Suprapubic skin (tissue), 4 donors: ENCODE measurements around the gene KCNA3. TPM values are rescaled to one million over a fixed set of nuclear protein-coding genes. Genes with fewer than 3 reads are reported as not detected.
"Not testable (repeated sequence)": the region's sequence is repeated elsewhere in the genome, so short reads cannot be mapped to it uniquely, and the experiment has no call there.

Experiments
- DNase-seq, 2 donors: peaks; one replicate each; pipeline ENCODE4 v3.0.0-alpha.2; 2019; ENCODE audit warnings: low spot score in 2 of 2
- H3K27ac ChIP-seq: fragments of 200-600 bp; sonication (generic); one replicate; pipeline ENCODE4 v1.5.1; 2019
- H3K27me3 ChIP-seq: fragments of 200-600 bp; sonication (generic); one replicate; pipeline ENCODE4 v1.5.1; 2019
- H3K36me3 ChIP-seq: fragments of 200-600 bp; sonication (generic); one replicate; pipeline ENCODE4 v1.5.1; 2019
- H3K4me1 ChIP-seq: fragments of 200-600 bp; sonication (generic); one replicate; pipeline ENCODE4 v1.5.1; 2019
- H3K4me3 ChIP-seq: fragments of 200-600 bp; sonication (generic); one replicate; pipeline ENCODE4 v1.5.1; 2019; ENCODE audit warnings: mild to moderate bottlenecking
- H3K9me3 ChIP-seq: fragments of 200-600 bp; sonication (generic); one replicate; pipeline ENCODE4 v1.5.1; 2019
- EP300 ChIP-seq: sonication (generic); formaldehyde crosslinking; IDR thresholded peaks from one replicate; pipeline ENCODE4 v1.6.1; 2017; ENCODE audit warnings: antibody characterized with exemption
- POLR2A ChIP-seq, 2 donors: fragments of 450-650 bp; IDR thresholded peaks; one replicate each; pipeline ENCODE4 v1.6.1; 2017; ENCODE audit warnings: antibody characterized with exemption in 2 of 2, mild to moderate bottlenecking in 2 of 2, moderate library complexity in 2 of 2
- POLR2AphosphoS5 ChIP-seq, 3 donors: sonication (generic); formaldehyde crosslinking; IDR thresholded peaks; one replicate each; pipeline ENCODE4 v1.6.1; 2017; ENCODE audit warnings: antibody characterized with exemption in 3 of 3
- WGBS: methylation state at CpG from one replicate; pipeline ENCODE4 v1.1.5; 2018; 5-methylcytosine and 5-hydroxymethylcytosine counted together
- total RNA-seq, 4 donors: library from RNA; depleted of rRNA; stranded (reverse); fragments of >200 nt; gene quantifications; one replicate each; pipeline ENCODE4 v1.1.0, GENCODE V29; 2016
- TF ChIP-seq, protein P1 (sequence below), 2 donors: fragments of 200-600 bp in 1 of 2; fragments of 450-650 bp in 1 of 2; sonication (generic) in 1 of 2; IDR thresholded peaks; one replicate each; pipeline ENCODE4 v1.5.1; 2016 to 2019; ENCODE audit warnings: antibody characterized with exemption in 2 of 2, mild to moderate bottlenecking in 1 of 2, moderate library complexity in 1 of 2

KCNA3 gene
- total RNA-seq, 4 donors from 2014 or later, result 0.34 to 1.4 (median 0.80) TPM; not detected in 1

DNA sequence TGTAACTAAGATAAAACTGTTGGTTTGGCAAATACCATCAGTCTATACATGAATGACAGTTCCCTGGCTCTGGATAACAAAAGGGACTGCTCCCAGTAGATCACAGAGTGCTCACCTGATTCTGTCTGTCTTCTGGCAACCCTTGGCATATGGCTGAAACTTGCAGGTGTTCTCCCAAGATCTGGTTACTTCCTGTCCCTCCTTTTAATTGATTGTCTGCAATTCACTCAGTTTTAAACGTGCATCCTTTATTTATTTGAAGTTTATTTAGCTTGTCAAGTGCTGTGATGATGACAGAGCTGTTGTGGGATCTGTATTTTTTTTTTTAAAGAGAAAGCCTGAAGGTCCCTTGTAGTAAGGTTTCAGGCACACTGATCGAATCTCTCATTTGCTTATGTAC lies 3.4 kb downstream of the KCNA3 start:
- Histone ChIP-seq H3K9me3 (no peaks in the 10 kb centered on the region), H3K4me1 (peaks cover 17% of the 10 kb centered on the region), H3K27me3 (peaks cover 65% of the 10 kb centered on the region), H3K36me3 (no peaks in the 10 kb centered on the region), H3K4me3 (no peak overlapping the region), H3K27ac (no peak overlapping the region)
- TF ChIP-seq POLR2AphosphoS5 (IDR thresholded peaks at IDR 0.05) (no peak), POLR2A (IDR thresholded peaks at IDR 0.05) (no peak), EP300 (no peak)
- TF ChIP-seq, protein P1, sequence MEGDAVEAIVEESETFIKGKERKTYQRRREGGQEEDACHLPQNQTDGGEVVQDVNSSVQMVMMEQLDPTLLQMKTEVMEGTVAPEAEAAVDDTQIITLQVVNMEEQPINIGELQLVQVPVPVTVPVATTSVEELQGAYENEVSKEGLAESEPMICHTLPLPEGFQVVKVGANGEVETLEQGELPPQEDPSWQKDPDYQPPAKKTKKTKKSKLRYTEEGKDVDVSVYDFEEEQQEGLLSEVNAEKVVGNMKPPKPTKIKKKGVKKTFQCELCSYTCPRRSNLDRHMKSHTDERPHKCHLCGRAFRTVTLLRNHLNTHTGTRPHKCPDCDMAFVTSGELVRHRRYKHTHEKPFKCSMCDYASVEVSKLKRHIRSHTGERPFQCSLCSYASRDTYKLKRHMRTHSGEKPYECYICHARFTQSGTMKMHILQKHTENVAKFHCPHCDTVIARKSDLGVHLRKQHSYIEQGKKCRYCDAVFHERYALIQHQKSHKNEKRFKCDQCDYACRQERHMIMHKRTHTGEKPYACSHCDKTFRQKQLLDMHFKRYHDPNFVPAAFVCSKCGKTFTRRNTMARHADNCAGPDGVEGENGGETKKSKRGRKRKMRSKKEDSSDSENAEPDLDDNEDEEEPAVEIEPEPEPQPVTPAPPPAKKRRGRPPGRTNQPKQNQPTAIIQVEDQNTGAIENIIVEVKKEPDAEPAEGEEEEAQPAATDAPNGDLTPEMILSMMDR (IDR thresholded peaks at IDR 0.05), result no peak
- DNase-seq, result no peak
- 40% methylated on average over 2 of the region's 2 CpGs for WGBS

DNA sequence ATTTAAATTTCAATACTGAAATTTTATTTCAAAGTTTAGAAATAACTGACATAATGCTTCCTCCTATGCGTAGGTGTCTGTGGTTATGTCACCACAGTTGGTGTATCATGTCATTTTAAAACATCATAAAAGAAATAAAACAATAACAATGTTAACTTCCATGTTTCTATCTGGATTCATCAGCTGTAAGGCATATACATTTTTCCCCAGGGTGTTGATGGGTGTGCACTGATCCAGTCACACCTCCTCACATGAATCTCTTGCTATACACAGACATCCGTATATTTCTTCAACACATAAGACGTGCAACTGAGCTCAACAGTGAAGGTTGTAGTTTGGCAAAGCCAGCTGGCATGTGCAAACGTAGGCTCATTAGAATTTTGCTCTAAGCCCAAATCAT lies 6.2 kb downstream of the KCNA3 start:
- no peak overlapping the region for H3K4me3 ChIP-seq
- no peaks in the 10 kb centered on the region for H3K36me3 ChIP-seq
- no peak overlapping the region for H3K27ac ChIP-seq
- H3K9me3 ChIP-seq, result no peaks in the 10 kb centered on the region
- TF ChIP-seq POLR2AphosphoS5 (IDR thresholded peaks at IDR 0.05), result no peak
- TF ChIP-seq, protein P1 (IDR thresholded peaks at IDR 0.05), result no peak
- no peak for TF ChIP-seq POLR2A (IDR thresholded peaks at IDR 0.05)
- no peak for TF ChIP-seq EP300
- no peak for DNase-seq
- H3K27me3 ChIP-seq, result peaks cover 55% of the 10 kb centered on the region
- no peaks in the 10 kb centered on the region for H3K4me1 ChIP-seq
- WGBS, result 59% methylated on average over 4 of the region's 4 CpGs

DNA sequence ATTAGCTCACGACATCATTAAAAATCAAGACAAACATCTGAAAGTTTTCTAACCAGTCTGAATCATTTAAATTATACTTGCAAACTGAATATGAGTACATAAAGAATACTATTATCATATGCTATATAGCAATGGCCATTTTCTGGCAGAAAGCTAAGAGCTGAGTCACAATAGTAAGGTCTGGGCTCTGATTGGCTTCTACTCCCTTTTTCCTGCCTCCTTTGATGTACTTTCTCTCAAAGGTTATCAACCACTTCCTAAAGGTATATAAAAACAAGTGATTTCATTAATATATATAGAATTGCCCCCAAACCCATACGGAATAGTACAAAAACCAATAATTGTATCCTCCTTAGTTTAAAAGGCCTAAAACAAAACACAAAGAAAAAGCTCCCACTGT lies 7.0 kb downstream of the KCNA3 start:
- no peaks in the 10 kb centered on the region for H3K36me3 ChIP-seq
- no peak for DNase-seq
- TF ChIP-seq POLR2AphosphoS5 (IDR thresholded peaks at IDR 0.05) (no peak), POLR2A (IDR thresholded peaks at IDR 0.05) (no peak), EP300 (no peak)
- TF ChIP-seq, protein P1 (IDR thresholded peaks at IDR 0.05), result no peak
- no peaks in the 10 kb centered on the region for H3K4me1 ChIP-seq
- 91% methylated on average over 2 of the region's 2 CpGs for WGBS
- H3K4me3 ChIP-seq, result no peak overlapping the region
- no peaks in the 10 kb centered on the region for H3K9me3 ChIP-seq
- H3K27ac ChIP-seq, result no peak overlapping the region
- peaks cover 47% of the 10 kb centered on the region for H3K27me3 ChIP-seq

DNA sequence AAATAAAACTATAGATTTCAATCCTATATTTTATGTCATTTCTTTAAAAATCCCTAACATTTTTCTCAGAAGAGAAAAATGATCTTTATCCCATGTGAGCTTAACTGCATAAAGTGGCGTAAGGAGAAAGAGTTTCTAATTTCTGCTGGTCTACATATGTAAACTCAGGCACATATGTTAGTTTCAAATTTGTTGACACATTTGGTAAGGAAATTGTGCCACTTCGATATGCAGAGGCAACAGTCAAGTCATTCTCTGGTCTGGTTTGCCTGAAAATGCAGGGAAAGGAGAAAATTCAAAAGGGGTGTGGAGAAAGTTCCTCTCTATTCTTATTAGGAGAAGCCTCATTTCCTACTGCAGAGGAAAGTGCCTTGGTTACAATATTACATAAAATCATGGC lies 11.5 kb downstream of the KCNA3 start:
- TF ChIP-seq, protein P1 (IDR thresholded peaks at IDR 0.05), result no peak
- TF ChIP-seq EP300 (no peak), POLR2AphosphoS5 (IDR thresholded peaks at IDR 0.05) (no peak)
- Histone ChIP-seq H3K36me3 (no peaks in the 10 kb centered on the region), H3K27me3 (peaks cover 25% of the 10 kb centered on the region), H3K4me1 (no peaks in the 10 kb centered on the region), H3K9me3 (no peaks in the 10 kb centered on the region), H3K27ac (no peak overlapping the region), H3K4me3 (no peak overlapping the region)
- WGBS, result 76% methylated on average over 2 of the region's 2 CpGs
- no peak for DNase-seq

DNA sequence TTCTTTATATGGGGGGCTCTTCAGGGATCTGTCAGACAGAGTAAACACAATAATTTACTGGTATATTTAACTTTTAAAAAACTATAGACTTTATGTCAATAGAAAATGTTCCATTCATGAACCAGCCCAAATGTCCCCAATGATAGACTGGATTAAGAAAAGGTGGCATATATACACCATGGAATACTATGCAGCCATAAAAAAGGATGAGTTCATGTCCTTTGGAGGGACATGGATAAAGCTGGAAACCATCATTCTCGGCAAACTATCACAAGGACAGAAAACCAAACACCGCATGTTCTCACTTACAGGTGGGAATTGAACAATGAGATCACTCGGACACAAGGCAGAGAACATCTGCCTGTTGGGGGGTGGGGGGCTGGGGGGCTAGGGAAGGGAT lies 15.2 kb downstream of the KCNA3 start:
- not testable (repeated sequence) for H3K27ac ChIP-seq, H3K4me3 ChIP-seq, H3K9me3 ChIP-seq, DNase-seq, H3K4me1 ChIP-seq, H3K27me3 ChIP-seq, H3K36me3 ChIP-seq
- 91% methylated on average over 3 of the region's 3 CpGs for WGBS

DNA sequence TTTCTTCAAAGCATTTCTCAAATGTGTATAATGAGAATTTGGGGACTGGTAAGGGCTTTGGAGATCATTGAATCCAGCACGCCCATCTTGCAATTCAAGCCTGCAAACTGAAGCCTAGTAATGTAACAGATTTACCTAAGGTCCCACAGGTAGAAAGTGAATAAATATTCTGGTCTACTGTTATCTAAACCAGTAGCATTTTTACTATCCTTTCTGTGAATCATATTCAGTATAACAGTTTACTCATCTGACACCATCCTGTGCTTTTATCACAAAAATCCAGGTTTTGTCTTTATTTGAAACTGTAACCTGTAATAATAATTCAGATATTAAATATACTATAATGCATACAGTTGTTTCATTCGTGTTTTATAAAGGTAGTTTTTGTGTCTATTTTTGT lies 17.4 kb downstream of the KCNA3 start:
- TF ChIP-seq POLR2A (IDR thresholded peaks at IDR 0.05) (no peak), EP300 (no peak), POLR2AphosphoS5 (IDR thresholded peaks at IDR 0.05) (no peak)
- TF ChIP-seq, protein P1 (IDR thresholded peaks at IDR 0.05), result no peak
- DNase-seq, result no peak
- Histone ChIP-seq H3K27me3 (peaks cover 8% of the 10 kb centered on the region), H3K4me3 (no peak overlapping the region), H3K36me3 (no peaks in the 10 kb centered on the region), H3K27ac (no peak overlapping the region), H3K9me3 (no peaks in the 10 kb centered on the region), H3K4me1 (no peaks in the 10 kb centered on the region)
- WGBS, result 68% methylated on average over 2 of the region's 2 CpGs
